MCF 10A (cell line): ENCODE measurements around the gene FOXP1. TPM values are rescaled to one million over a fixed set of nuclear protein-coding genes. Genes with fewer than 3 reads are reported as not detected.

ENCODE experiments used
- BruUV-seq: library from RNA; stranded (reverse); fragments of 400-500 nt; replicated peaks from 2 replicates; lab custom pipeline; 2021; lab: Mats Ljungman, UMichigan
- CTCF ChIA-PET: fragments of 300-600 bp; sonication (Branson Sonifier 250); formaldehyde crosslinking; extraction: SDS; loops from one replicate; lab custom pipeline; 2021; ENCODE audit warnings: antibody characterized with exemption, inconsistent platforms; lab: Yijun Ruan, JAX
- POLR2A ChIA-PET: fragments of 300-600, 350-650 bp; sonication (Branson Sonifier 250); formaldehyde crosslinking; extraction: SDS; loops from one replicate; lab custom pipeline; 2020; ENCODE audit warnings: antibody characterized with exemption, inconsistent platforms; lab: Yijun Ruan, JAX
- DNase-seq: peaks from one replicate; pipeline ENCODE4 v3.0.0-alpha.2; 2018; ENCODE audit not compliant: unreplicated experiment
- H3K27ac Mint-ChIP-seq: one replicate; pipeline ENCODE4 v1.8.0; 2022; ENCODE audit warnings: mild to moderate bottlenecking, low read depth, mixed read lengths; ENCODE audit not compliant: unreplicated experiment
- H3K27me3 Mint-ChIP-seq: one replicate; pipeline ENCODE4 v1.8.0; 2022; ENCODE audit warnings: mixed read lengths; ENCODE audit not compliant: insufficient read depth, unreplicated experiment
- H3K36me3 Mint-ChIP-seq: one replicate; pipeline ENCODE4 v1.8.0; 2022; ENCODE audit warnings: mild to moderate bottlenecking, moderate library complexity, mixed read lengths; ENCODE audit not compliant: insufficient read depth, unreplicated experiment
- H3K4me1 Mint-ChIP-seq: one replicate; pipeline ENCODE4 v1.8.0; 2022; ENCODE audit warnings: mixed read lengths; ENCODE audit not compliant: insufficient read depth, unreplicated experiment
- H3K4me3 Mint-ChIP-seq: one replicate; pipeline ENCODE4 v1.8.0; 2022; ENCODE audit warnings: mild to moderate bottlenecking, moderate library complexity, mixed read lengths; ENCODE audit not compliant: unreplicated experiment
- H3K9me3 Mint-ChIP-seq: one replicate; pipeline ENCODE4 v1.8.0; 2022; ENCODE audit warnings: mixed read lengths; ENCODE audit not compliant: unreplicated experiment
- intact Hi-C: fragments of 100-400 bp; cut with micrococcal nuclease; formaldehyde crosslinking; loops from 2 replicates; pipeline ENCODE4 v1.14.1; 2022
- total RNA-seq: library from RNA; stranded (reverse); gene quantifications from 2 replicates; pipeline ENCODE4 v1.2.3, GENCODE V29; 2022
- TF ChIP-seq, protein P1 (sequence below): fragments of 200-600 bp; IDR thresholded peaks from one replicate; pipeline ENCODE4 v1.8.0; 2022; ENCODE audit warnings: antibody characterized with exemption, mild to moderate bottlenecking; ENCODE audit not compliant: unreplicated experiment

FOXP1 gene
- total RNA-seq, 1 experiment from 2014 or later = 49.0 TPM

DNA sequence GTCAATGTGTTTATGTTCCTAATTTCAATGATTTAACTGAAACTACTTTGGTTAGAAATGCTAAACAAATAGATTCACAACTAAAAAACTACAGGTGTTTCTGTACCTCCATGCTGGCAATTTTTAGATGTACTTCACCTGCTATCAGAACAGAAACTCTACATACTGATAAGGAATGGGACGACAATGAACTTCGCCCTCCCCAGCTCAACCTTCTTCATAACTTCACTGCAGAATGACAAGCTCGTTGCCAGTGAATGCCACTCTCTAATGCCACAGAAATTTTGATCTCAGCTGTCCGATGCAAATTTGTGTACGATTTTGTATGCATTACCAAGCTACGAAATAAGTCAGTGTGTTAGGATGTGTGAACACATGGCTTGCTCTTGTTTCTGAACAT lies 133.4 kb downstream of the FOXP1 start:
- no peaks in the 10 kb centered on the region for H3K27me3 Mint-ChIP-seq
- no peak for DNase-seq
- H3K27ac Mint-ChIP-seq = no peak overlapping the region
- H3K4me1 Mint-ChIP-seq = peaks cover 27% of the 10 kb centered on the region
- H3K9me3 Mint-ChIP-seq = no peaks in the 10 kb centered on the region
- TF ChIP-seq, protein P1, sequence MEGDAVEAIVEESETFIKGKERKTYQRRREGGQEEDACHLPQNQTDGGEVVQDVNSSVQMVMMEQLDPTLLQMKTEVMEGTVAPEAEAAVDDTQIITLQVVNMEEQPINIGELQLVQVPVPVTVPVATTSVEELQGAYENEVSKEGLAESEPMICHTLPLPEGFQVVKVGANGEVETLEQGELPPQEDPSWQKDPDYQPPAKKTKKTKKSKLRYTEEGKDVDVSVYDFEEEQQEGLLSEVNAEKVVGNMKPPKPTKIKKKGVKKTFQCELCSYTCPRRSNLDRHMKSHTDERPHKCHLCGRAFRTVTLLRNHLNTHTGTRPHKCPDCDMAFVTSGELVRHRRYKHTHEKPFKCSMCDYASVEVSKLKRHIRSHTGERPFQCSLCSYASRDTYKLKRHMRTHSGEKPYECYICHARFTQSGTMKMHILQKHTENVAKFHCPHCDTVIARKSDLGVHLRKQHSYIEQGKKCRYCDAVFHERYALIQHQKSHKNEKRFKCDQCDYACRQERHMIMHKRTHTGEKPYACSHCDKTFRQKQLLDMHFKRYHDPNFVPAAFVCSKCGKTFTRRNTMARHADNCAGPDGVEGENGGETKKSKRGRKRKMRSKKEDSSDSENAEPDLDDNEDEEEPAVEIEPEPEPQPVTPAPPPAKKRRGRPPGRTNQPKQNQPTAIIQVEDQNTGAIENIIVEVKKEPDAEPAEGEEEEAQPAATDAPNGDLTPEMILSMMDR = no peak
- ChIA-PET POLR2A (interaction anchor here (1.4 to 1.9 kb wide), 2 partner anchors 12 to 132 kb away, joined by 4 to 5 read pairs; no protein-coding TSS in a partner anchor), CTCF (interaction anchor here (0.6 to 1.6 kb wide), 4 partner anchors 20 to 86 kb away, joined by 3 to 4 read pairs (median 3); no protein-coding TSS in a partner anchor)
- no peaks in the 10 kb centered on the region for H3K36me3 Mint-ChIP-seq
- H3K4me3 Mint-ChIP-seq = no peak overlapping the region
- intact Hi-C loops = no loop called here
- no TSS peak for BruUV-seq

DNA sequence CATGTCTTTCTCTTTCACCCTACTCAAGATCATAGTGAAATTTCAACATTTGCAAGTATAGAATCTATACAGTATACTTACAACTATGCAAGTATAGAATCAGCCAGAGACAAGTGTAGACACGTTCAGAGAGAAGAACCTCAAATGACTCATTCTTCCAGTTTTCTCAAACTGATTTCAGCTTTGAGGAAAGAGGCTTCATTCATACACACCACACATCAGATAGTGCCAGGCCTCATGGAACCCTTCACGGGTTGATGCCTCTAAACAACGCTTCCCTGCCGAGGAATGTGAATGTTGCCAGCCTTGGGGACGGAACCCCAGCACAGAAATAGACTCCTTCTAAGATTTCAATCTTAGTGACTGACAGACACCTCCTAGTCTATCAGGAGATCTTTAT lies 135.7 kb downstream of the FOXP1 start:
- H3K4me3 Mint-ChIP-seq = no peak overlapping the region
- intact Hi-C loops = no loop called here
- H3K9me3 Mint-ChIP-seq = no peaks in the 10 kb centered on the region
- ChIA-PET POLR2A (interaction anchor here (0.9 to 3.2 kb wide), 8 partner anchors 11 to 101 kb away, joined by 3 to 17 read pairs (median 4); no protein-coding TSS in a partner anchor), CTCF (interaction anchor here (0.6 to 1.7 kb wide), 4 partner anchors 11 to 574 kb away, joined by 3 to 6 read pairs (median 3); no protein-coding TSS in a partner anchor)
- peaks cover 42% of the 10 kb centered on the region for H3K4me1 Mint-ChIP-seq
- H3K27ac Mint-ChIP-seq = peak overlapping the region; percentile 79
- BruUV-seq = no TSS peak
- TF ChIP-seq, protein P1 = no peak
- no peaks in the 10 kb centered on the region for H3K27me3 Mint-ChIP-seq
- H3K36me3 Mint-ChIP-seq = no peaks in the 10 kb centered on the region
- peak; percentile 83 for DNase-seq

DNA sequence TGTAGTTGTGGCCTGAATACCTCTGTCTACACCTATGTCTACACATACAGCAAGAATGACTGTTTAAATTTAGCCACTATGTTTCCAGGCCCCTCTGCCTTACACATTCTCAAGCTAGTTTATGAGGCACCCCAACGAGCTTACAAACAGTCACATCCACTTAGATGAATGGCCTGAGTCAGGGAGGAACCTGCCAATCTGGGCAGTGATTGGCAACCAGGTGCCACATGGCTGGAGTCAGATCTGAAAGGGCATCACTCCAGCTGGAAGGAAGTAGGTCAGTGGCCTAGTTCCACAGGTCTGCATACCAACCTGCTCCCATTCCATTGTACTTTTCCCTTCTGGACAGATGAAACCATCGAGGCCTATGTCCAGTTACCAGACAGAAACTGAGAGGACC lies 136.3 kb downstream of the FOXP1 start:
- POLR2A ChIA-PET = interaction anchor here (0.5 to 3.2 kb wide), 10 partner anchors 12 to 295 kb away, joined by 3 to 17 read pairs (median 4); no protein-coding TSS in a partner anchor
- no peaks in the 10 kb centered on the region for H3K27me3 Mint-ChIP-seq
- no peaks in the 10 kb centered on the region for H3K9me3 Mint-ChIP-seq
- TF ChIP-seq, protein P1 = no peak
- CTCF ChIA-PET = interaction anchor here (0.6 to 1.7 kb wide), 3 partner anchors 23 to 575 kb away, joined by 3 read pairs; no protein-coding TSS in a partner anchor
- H3K36me3 Mint-ChIP-seq = no peaks in the 10 kb centered on the region
- H3K4me1 Mint-ChIP-seq = peaks cover 42% of the 10 kb centered on the region
- BruUV-seq = no TSS peak
- intact Hi-C loops = no loop called here
- peak; percentile 28 for DNase-seq
- H3K27ac Mint-ChIP-seq = peak overlapping the region; percentile 79
- H3K4me3 Mint-ChIP-seq = no peak overlapping the region

DNA sequence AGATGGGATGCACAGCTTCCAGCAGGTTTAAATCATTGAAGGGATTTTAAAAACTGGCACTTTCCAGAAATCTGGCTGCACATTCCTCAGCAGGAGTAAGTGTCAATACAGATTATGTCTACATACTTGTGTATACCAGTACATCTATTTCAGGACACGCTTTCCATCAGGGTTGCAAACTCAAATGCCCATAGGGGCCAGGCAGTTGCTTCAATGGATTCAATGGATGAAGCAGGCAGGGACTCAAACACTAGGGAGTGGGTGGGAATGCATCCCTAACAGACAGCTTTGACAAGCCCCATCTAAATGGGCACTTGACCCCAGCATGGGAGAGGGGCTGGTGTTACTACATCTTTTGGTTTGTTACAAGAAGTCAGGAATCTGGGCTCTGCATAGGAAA lies 136.8 kb downstream of the FOXP1 start:
- intact Hi-C loops = no loop called here
- TF ChIP-seq, protein P1 = no peak
- no peak for DNase-seq
- Mint-ChIP-seq H3K36me3 (no peaks in the 10 kb centered on the region), H3K27ac (peak overlapping the region; percentile 79), H3K4me3 (no peak overlapping the region), H3K27me3 (no peaks in the 10 kb centered on the region), H3K9me3 (no peaks in the 10 kb centered on the region), H3K4me1 (peaks cover 47% of the 10 kb centered on the region)
- POLR2A ChIA-PET = interaction anchor here (1.0 to 3.2 kb wide), 4 partner anchors 12 to 57 kb away, joined by 3 to 17 read pairs (median 6); no protein-coding TSS in a partner anchor
- BruUV-seq = no TSS peak
- CTCF ChIA-PET = interaction anchor here (1.3 kb wide), 1 partner anchor 22 kb away, joined by 3 read pairs; no protein-coding TSS in a partner anchor
